HepG2 (cell line): ENCODE data around the gene MED13L.

Experiments used
- EZH2 ChIP-seq: conservative IDR thresholded peaks from 2 replicates; pipeline ENCODE4 v1.6.1; 2012; ENCODE audit warnings: mild to moderate bottlenecking, low read depth, low read length, moderate library complexity
- GABPA ChIP-seq, 2 experiments: IDR thresholded peaks; 2 replicates each; pipeline ENCODE4 v1.6.1; 2011 to 2016; ENCODE audit warnings: low read depth in 2 of 2, low read length in 1 of 2, missing biosample characterization in 1 of 2, missing genetic modification characterization in 1 of 2
- NBN ChIP-seq: fragments of 450-650 bp; conservative IDR thresholded peaks from 2 replicates; pipeline ENCODE4 v1.6.1; 2017

- TF ChIP-seq EZH2 (no peak), NBN (no peak), GABPA (IDR thresholded peaks at IDR 0.05; ENCODE audit: low read depth, low read length) (no peak), GABPA (CRISPR knock-in tag; IDR thresholded peaks at IDR 0.05; ENCODE audit: low read depth) (no peak)
These were observed 97.0 kb downstream of the MED13L start for GRCh38 chr12:116180448-116180847.
